HT-29 (cell line): ENCODE data around the gene VPS26B. TPM values are rescaled to one million over a fixed set of nuclear protein-coding genes. Genes with fewer than 3 reads are reported as not detected.

Experiments
- DNase-seq: peaks from one replicate; pipeline ENCODE4 v3.0.0-alpha.2; 2015; ENCODE audit warnings: low spot score
- total RNA-seq: library from RNA; depleted of rRNA; stranded (reverse); fragments of >200 nt; shearing (Covaris generic); gene quantifications from 2 replicates; pipeline ENCODE4 v1.2.3, GENCODE V29; 2014

The VPS26B gene
- total RNA-seq, 1 experiment from 2014 or later, result 39.2 TPM

DNA sequence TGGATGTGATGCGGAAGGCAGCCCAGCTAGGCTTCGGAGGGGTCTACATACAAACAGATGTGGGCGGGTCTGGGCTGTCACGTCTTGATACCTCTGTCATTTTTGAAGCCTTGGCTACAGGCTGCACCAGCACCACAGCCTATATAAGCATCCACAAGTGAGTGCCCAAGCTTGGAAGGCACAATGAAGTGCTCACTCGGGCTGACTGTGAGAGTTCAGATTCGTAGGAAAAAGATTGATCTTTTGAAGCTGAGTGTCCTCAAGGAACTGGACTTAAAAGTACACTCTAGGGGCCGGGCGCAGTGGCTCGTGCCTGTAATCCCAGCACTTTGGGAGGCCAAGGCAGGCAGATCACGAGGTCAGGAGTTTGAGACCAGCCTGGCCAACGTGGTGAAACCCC, 32.6 kb downstream of the VPS26B start:
- DNase-seq, result no peak

DNA sequence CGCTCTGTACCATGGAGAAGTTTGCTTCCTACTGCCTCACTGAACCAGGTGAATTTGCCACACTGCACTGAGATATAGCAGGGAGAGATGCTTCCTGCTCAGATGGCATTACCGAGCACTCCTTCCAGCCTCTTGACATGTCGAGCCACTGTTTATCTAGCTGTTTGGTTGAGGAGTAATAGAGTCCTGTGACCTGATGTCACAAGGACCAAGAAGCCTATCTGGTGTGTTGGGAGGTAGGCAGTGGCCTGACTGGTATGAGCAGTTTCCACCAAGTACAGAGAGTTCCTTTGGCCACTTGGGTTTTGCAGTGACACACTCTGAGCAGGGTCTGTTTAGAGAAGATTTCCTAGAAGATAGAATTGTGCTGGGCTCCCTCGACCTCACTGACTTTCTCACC, 34.1 kb downstream of the VPS26B start:
- DNase-seq, result no peak

DNA sequence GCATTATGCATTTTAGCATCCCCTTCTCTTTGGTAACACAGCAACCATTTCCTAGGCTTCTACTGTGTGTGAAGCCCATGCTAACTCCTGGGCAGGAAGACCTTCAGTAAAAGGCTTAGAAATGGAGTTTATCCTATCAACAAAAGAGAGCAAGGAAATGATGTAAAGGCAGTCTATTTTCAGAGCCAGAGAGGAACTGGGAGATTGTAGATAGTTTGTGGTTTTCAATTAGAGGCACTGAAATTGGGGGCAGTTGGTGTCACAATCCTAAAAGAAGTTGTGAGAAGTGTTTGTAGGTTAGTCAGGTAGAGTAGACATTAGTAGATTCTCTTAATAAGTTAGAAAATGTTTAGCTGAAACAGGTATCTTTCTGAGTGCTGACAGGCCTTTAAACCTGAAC, 36.0 kb downstream of the VPS26B start:
- no peak for DNase-seq

DNA sequence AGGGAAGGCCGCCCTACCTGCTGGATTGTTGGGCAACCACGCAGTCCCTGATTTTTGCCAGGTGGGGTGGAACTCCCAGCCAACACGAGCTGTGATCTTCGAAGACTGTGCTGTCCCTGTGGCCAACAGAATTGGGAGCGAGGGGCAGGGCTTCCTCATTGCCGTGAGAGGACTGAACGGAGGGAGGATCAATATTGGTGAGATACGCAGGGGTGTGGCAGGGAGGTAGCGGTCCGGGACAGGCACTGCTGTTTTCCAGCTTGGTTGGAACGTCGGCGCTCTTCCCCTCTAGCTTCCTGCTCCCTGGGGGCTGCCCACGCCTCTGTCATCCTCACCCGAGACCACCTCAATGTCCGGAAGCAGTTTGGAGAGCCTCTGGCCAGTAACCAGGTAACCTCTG, 36.5 kb downstream of the VPS26B start:
- DNase-seq, result no peak

DNA sequence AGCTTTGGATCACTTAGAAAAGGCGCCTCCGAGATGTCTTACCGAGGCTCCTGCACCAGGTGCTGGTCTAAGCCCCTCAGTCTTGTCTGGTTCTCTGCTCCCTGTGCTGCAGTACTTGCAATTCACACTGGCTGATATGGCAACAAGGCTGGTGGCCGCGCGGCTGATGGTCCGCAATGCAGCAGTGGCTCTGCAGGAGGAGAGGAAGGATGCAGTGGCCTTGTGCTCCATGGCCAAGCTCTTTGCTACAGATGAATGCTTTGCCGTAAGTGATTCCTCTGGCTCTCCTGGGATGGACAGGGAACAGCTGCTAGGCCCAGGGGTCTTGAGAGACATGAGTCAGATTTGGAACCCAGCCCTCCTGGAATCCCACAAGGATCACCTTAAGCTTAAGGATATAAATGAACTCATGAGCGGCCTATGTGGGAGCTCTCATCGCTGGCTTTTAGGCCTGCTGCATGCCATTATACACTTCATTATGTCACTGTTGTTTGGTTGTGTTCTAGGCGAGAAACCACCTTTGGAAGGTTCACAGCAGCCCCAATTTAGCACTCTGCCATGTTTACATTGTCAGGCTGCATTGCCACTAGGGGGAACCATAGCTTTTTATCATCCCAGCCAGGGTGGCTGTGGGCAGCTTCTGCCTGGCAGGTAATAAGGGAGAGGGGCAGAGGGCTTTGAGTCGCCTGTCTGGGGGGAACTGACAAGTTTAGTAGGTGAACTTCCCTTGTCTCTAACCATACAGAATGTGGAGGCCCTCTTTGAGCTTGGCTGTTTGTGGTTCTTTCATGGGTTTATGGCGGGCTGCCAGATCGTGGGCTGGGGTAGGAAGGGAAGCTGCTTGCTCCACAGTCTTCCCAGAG, 37.4 kb downstream of the VPS26B start:
- peak; percentile 65 for DNase-seq

DNA sequence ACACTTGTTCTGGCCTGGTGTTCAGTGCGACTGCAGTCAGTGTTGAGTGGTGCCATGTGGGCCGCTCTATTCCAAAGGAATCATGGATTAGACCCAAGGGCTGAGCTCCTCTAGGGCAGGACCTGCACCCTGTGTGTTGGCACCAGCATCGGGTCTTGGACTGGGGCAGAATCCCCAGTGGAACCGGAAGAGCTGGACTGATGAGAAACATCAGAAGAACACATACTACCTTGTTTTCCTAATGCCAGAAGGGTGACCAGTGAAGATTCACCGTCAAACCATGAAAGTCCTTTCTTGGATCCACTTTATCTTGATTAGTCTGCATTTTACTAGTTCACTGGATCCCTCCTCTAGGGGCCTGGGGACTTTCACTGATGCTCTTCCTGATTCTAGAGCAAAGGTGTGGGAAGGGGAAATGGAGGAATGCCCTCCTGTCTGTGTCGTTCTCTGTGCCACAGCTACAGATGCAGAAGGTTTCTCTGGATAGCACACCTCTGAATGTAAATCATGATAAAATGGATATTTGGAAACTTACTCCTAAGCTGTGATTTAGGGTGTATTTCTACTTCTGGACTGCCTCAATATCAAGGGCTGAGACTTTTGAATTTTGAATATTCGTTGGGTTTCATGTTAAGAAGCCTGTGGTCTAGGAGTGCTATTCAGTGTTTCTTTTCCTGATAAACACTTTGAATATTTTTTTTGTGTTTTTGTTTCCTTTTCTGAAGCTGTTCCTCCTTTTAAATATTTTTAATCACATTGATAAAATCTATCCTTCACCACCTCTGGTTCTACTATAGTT, 40.7 kb downstream of the VPS26B start:
- no peak for DNase-seq

DNA sequence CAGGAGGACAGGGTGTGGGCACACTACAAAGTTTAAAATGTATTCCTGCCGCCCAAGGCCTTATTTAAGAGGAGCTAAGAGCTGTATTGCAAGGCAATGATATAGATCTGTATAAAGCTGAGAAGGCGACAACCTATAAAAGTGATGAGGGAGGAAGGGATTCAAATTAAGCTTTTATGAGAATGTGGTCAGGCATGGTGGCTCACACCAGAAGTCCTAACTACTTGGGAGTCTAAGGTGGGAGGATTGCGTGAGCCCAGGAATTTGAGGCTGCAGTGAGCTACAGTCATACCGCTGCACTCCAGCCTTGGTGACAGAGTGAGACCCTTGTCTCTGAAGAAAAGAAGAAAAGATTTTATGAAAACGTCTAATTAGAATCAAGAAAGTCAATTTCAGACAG, 42.0 kb downstream of the VPS26B start:
- no peak for DNase-seq

DNA sequence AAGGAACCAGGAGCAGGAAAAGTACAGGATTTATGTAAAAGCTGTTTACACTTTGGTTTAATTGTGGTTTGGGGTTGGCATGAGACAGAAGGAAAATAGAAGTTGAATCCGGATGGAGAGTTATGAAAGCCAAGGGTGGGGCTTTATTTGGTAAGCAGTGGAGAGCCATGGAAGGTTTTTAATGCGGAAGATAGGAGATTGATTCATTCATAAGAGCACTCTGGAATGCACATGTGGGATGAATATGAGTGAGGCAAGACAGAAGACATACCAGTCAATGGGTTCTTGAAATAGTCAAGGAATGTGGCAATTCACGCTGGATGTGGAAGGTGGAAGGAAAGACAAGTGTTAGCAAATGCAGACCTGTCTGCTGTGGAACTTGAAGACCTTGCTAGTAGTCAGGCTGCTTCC, 42.4 kb downstream of the VPS26B start:
- DNase-seq, result peak; percentile 79

DNA sequence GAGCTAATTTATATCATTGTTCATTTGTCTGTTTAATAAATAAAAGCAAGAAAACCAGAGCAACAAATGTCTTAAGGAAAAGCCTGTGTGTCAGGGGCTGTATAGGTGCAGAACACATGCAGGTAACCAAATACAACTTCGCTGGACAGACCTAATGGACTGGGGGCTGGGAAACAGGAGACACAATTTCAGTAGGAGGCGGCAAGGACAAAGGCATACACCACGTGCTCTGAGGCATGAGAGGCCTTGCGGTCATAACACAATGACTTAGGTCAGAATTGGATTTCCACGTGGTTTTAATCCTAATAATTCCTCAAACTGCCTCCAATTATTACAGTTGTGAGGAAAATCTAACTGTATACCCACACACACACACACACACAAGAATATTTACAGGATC, 43.0 kb downstream of the VPS26B start:
- DNase-seq, result no peak

DNA sequence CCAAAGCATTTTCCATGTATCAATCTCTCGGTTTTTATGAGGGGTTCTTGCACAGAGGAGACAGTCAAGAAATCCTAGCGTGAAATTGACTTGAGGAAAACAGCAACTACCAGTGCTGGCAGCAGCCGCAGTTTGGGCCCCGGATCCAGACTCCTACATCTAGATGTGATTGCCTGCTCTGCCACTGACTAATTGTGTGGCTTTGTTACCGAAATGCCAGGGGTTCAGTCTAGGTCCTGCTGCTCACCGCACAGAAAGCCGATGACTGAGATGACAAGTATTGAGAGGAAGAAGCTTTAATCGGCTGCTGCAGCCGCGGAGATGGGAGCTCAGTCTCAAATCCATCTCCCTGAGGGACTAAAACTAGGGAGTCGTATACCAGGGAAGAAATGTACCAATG, 43.5 kb downstream of the VPS26B start:
- DNase-seq, result no peak

DNA sequence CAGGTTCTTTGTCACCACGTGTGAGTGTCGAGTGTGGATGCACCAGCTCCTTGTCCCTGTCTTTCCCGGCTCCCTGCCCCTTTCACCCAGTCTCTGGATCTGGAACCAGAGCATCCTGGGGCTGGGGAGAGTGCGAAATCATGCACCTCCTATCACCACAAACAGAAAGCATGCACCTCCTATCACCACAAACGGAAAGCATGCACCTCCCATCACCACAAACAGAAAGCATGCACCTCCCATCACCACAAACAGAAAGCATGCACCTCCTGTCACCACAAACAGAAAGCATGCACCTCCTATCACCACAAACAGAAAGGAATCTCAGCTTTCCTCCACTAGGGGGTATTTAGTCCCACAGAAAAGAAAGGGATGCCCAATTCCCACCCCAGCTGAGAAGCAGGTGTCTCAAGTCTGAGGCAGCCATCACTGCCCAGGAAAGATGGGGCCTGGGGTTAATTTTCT, 45.8 kb downstream of the VPS26B start:
- peak; percentile 62 for DNase-seq

DNA sequence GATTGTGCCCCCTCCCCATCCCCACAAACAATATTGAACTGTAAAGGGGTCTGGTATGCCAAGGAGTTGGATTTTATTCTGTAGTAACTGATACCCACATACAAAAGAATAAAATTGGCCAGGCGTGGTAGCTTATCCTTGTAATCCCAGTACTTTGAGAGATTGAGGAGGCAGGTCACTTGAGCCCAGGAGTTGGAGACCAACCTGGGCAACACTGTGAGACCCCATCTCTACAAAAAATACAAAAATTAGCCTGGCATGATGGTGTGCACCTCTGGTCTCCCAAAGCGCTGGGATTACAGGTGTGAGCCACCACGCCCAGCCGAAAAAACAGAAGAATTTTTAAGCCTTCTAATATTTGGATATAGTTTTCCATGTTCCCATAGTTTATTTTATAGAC, 47.5 kb downstream of the VPS26B start:
- no peak for DNase-seq

DNA sequence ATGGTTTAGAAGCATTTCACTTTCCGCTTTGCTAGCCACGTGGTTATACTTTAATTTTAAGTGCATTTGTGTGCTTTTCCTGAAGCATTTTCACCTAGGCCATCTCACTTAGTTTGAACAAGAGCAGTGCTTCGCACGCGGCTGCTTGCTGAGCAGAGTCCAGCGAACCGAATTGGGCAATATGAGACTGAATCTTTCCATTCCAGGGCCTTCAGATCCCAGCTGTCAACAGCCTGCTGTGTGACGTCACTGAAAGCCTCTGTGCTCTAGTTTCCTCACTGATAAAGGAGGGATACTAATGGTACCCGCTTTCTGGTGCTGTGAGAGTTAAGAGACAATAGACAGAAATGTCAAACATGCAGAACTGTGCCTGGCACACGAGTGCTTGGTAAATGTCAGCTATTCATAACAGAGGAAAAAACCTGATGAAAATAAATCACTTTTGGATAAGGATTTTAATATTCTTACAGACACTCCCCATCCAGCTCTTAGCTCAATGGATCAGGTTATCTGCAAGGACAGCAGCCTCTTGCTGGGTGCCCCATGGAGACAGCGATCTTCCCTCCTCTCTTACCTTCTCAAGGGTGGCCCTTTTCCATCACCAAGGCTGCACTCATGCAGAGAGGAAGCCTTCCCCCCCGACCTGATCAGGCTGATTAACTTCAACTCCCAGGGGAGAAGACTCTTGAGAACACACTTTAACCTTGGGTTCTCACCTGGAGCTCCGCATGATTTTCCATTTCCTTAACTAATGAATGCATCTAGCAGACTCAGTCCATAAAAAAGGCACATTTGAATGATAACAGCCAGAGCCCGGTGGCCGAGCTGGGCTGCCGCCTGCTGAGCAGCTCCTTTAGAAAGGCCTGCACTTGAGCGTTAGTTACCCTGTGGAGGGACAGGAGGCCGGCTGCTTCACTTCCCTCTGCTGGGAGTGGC, 48.2 kb downstream of the VPS26B start:
- DNase-seq, result no peak

DNA sequence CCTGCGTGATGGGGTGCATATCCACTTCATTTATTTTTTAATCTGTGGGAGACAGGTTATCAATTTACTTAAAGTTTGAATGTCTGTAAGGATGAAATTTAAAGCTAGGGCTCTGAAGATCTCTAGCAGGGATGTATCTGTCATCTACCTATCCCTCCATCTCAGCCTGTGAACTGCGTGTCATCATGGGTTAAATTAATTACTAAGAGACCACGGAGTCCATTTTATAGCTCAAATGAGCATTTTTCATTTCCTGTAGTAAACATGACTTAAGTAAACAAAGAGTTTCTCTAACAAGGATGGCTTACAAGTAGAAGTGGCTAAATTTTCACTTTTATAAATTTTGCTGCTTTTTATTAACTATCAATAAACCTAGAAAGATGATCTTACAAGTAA, 48.8 kb downstream of the VPS26B start:
- no peak for DNase-seq

DNA sequence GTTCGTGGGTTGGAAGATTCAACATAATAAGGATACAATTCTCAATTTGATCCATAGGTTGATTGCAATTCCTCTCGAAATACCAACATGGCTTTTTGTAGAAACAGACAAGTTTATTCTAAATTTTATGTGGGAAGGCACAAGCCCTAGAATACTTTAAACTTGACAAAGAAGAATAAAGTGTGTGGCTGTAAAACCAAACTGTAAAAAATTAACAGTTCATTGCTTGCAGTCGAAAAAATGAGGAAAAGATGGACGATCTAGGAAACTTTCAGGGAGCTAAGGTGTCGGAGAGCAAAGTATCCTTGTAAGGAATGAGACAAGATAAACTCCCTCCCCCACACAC, 50.7 kb downstream of the VPS26B start:
- DNase-seq, result no peak

DNA sequence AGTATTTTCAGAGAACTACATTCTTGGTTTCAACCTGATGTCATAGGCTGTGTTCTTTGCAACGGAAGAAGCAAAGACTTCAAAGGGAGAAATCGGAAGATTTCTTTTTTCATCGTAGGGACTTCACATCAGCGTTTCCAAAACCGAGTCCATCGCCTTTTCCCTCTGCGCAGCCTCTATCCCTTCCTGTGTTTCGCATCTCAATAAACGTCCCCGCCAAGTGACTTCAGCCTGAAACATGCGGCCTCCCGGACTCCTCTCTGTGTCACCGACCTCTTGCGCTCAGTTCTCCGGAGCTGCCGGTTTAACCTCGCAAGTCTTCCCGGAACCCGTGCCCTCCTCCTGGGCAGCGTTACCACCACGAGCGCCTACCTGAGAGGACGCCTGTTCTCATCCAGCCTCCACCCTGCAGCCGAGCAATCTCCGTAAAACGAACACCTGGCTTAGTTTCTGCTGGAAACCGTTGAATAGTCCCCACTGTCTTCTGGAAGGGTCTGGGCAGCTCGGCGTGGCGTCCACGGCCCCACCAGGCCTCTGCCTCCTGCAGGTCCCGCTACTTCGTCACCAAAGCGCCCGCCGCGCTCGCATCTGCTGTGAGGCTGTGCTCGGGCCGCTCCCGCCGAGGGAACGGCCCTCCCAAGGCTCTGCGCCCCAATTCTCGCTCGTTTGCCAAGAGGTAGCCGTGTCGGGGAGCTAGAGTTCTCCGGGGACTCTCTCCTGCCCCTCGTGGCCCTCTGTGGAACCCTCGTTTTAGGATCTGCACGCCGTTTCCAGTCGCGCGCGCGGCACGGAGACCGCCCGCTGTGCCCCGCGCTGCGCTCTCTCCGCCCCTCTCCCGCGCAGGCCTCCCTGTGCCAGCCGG, 51.3 kb downstream of the VPS26B start, which contains the start of gene GLB1L3:
Gene GLB1L3, plus strand, starts transcription at position 846 of the 862 bp plus-strand sequence. CDS start 362 bp downstream, outside the sequence.
- DNase-seq, result no peak

DNA sequence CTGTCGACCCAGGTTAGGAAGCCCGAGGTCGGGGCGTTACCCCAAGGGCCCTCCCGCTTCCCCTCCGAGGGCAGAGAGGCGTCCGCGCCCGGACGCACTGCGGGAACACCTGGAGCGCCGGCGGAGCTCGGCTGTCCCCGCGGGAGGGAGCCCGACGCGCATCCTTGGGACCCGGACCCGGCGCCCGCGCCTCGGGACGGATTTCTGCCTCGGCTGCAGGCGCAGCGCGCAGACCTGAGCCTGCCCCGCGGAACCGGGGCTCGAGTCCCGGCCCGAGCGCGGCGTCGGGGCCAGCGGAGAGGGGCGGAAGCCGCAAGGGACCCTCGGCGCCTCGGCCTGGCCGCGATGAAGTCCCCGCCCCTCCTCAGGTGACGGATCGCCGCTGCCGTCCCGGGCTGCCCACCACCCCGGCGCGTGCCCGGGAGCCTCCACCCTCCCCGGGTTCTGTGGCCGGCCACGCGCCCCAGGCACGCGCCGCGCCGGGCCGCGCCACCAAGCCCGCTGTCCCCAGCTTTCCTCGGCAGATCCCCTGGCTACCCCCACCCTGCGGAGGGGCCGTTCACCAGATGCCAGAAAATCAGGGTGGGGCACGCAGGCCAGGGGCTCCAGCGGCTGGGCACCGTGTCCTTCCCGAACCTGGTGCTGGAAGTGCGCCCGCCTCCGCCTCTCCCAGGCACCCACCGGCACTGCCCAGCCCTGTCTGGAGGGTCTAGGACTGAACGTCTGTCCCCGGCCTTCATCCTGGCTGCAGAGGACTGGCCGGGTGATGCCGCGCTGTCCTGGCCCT, 52.1 kb downstream of the VPS26B start:
- no peak for DNase-seq

DNA sequence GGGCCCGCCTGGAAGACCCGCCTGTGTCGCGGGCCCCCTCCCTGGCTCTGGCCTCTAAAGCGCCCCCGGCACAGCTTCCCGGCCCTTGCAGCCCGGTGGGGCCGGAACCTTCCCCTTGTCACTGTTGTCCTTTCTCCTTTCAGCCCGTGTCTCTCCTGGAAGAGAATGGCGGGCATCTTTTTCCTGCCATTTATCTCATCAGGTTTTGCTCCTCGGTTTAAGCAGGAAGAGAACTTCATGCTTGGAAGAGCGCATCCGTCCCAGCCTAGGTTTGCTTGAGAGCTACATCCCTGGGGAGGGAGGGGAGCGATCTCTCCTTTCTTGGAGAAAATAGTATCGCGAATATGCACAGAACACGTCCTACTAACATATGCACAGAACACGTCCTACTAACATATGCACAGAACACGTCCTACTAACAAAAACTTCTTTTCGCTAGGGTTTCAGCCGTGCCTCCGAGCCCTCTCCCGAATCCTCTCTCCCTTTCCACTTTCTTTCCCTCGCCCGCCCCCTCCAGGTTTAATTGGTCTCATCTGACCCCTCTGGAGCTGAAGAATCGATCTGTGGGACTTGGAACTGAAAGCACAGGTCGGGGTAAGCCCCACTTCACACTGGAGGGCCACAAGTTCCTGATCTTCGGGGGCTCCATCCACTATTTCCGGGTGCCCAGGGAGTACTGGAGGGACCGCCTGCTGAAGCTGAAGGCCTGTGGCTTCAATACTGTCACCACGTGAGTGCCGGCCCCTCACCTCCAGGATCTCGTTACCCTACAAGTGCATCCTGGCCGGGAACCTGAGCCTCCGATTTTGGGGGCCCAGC, 52.9 kb downstream of the VPS26B start:
- DNase-seq, result no peak

DNA sequence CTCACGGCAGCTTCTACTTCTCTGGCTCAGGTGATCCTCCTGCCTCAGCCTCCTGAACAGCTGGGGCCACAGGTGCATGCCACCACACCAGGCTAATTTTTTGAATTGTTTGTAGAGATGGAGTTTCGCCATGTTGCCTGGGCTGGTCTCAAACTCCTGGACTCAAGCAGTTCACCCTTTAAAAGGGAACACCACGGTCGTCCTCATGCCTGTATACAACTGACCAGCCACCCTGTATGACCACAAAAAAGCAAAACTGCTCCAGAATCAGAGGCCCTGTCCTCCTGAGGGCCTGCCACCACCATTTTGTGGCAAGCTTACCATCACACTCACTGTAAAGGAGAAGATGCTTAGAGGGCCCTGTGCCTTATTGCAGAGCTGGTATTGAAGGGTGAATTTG, 53.9 kb downstream of the VPS26B start:
- no peak for DNase-seq
